Epithelial cell of prostate (primary cell): ENCODE results near the gene SLC25A42.
"Not testable (repeated sequence)": the region's sequence is repeated elsewhere in the genome, so short reads cannot be mapped to it uniquely, and the experiment has no call there.

Experiments used
- DNase-seq: peaks from one replicate; pipeline ENCODE4 v3.0.0-alpha.2; 2011; ENCODE audit warnings: low read depth, low spot score
- H3K27ac ChIP-seq: fragments of 450-650 bp; 2 replicates; pipeline ENCODE4 v1.5.1; 2017; ENCODE audit warnings: mild to moderate bottlenecking

The SLC25A42 gene

GRCh38 chr19:19101540-19101939 lies 37.7 kb downstream of the SLC25A42 start:
- H3K27ac ChIP-seq: no peak overlapping the region
- DNase-seq: no peak

DNA sequence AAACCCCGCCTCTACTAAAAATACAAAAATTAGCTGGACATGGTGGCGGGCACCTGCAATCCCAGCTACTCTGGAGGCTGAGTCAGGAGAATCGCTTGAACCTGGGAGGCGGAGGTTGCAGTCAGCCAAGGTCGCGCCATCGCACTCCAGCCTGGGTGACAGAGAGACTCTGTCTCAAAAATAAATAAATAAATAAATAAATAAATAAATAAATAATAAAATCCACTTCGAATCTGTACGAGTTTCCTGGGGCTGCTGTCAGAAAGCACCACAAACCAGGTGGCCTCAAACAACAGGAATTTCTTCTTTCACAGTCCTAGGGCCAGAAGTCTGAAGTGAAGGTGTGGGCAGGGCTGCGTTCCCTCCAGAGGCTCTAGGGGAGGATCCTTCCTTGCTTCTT lies 38.8 kb downstream of the SLC25A42 start:
- not testable (repeated sequence) for H3K27ac ChIP-seq, DNase-seq

DNA sequence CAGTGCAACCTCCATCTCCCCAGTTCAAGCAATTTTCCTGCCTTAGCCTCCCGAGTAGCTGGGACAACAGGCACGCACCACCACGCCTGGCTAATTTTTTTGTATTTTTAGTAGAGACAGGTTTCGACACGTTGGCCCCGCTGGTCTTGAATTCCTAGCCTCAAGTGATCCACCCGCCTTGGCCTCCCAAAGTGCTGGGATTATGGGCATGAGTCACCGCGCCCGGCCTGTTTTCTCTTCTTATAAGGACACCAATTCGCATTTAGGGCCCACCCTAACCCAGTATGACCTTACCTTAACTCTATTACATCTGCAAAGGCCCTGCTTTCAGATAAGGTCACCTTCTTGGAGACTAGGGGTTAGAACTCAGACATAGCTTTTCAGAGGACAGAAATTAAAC lies 39.4 kb downstream of the SLC25A42 start:
- DNase-seq: no peak
- no peak overlapping the region for H3K27ac ChIP-seq

DNA sequence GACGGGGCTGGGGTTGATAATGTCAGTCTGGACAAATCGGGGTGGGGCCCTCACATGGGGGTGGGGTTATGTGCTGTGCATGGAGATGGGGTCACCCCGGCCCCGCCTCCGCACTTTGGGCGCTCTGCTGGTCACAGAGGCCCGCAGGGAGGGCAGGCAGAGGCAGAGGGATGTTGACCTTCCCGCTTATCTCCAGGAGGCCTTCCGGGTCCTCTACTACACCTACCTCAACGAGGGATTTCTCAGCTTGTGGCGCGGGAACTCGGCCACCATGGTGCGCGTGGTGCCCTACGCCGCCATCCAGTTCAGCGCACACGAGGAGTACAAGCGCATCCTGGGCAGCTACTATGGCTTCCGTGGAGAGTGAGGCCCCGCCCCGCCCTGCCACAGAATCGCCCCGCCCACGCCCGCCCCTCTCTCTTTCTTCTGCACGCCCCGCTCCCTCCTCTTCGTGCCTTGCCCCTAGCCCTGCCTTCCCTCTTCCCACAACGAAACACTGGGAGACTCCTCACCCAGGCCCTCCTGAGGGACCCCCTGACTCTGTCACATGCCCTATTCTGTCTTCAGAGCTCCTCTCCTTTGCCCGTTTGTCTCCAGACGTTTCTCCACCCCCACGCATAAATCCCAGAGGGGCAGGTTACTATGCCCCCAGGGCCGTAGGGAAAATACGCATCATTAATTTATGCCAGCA lies 41.7 kb downstream of the SLC25A42 start:
- H3K27ac ChIP-seq: no peak overlapping the region
- DNase-seq: no peak

- no peak for DNase-seq
- no peak overlapping the region for H3K27ac ChIP-seq
Observed at GRCh38 chr19:19106056-19106551, 42.3 kb downstream of the SLC25A42 start.

- H3K27ac ChIP-seq, DNase-seq: not testable (repeated sequence)
Observed at GRCh38 chr19:19106938-19107337, 43.1 kb downstream of the SLC25A42 start.

DNA sequence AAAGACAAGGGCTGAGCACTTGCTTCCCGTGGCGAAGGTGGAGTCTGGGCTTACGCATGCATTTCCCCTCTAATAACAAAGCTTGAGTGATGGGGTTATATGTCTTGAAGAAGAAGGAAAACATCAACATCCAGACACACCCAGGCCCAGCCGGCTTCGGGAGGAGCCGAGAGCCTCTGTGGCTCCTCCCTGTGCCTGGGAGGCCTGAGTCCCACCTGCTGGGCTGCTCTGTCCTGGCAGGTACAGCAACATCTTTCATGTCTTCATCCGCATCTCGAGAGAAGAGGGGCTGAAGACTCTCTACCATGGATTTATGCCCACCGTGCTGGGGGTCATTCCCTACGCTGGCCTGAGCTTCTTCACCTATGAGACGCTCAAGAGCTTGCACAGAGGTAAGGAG lies 43.9 kb downstream of the SLC25A42 start:
- DNase-seq: no peak
- no peak overlapping the region for H3K27ac ChIP-seq

DNA sequence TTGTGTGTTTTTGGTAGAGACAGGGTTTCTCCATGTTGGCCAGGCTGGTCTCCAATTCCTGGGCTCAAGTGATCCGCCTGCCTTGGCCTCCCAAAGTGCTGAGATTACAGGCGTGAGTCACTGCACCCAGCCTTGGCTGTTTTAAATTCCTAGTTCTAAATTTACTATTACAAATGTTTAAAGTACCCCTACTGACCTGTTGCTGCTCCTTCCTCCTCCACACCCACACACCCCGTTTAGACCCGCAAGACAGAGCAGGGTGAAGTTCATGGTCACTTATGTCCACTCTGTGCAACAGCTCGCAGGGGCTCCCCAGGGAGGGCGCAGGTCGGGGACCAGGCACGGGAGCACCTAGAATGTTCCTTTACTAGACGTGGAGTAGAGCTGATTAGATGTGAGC lies 45.8 kb downstream of the SLC25A42 start:
- DNase-seq: no peak
- no peak overlapping the region for H3K27ac ChIP-seq

GRCh38 chr19:19110410-19111135 lies 46.8 kb downstream of the SLC25A42 start:
- DNase-seq: no peak
- H3K27ac ChIP-seq: no peak overlapping the region

DNA sequence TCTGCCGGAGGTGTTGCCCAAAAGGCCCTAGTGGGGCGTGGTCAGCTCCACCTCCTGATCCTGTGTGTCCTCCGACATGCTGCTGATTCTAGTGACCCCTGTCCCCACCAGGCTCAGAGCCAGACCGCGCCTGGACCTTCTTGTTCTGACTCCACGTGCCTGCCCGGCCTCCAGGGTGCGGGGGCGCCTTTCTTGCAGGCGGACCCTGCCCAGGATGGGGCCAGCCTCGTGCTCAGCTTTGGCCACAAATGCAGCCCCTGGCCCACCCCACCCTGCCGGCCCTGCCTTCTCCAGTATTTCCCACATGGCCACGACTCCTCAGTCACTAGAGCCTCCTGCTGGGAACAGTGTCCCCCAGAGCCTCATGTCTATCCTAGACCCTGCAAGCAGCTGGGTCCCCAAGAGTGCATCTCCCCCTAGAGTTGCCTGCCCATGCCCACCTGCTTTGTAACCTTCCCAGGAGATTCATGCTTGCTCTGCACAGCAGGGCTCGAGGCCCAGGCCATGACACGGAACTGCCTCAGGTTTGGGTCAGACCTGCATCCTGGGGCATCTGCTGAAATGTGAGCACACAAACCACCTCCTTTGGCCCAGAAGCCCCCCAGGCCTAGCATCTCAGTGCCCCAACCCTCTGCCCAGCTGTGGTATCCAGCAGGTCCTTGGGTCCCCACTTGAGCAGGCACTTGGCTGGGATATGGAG lies 47.5 kb downstream of the SLC25A42 start:
- no peak overlapping the region for H3K27ac ChIP-seq
- DNase-seq: no peak

- no peak for DNase-seq
- H3K27ac ChIP-seq: no peak overlapping the region
Observed at GRCh38 chr19:19111967-19112580, 48.3 kb downstream of the SLC25A42 start.

- no peak for DNase-seq
- no peak overlapping the region for H3K27ac ChIP-seq
Observed at GRCh38 chr19:19113040-19113626, 49.3 kb downstream of the SLC25A42 start.

DNA sequence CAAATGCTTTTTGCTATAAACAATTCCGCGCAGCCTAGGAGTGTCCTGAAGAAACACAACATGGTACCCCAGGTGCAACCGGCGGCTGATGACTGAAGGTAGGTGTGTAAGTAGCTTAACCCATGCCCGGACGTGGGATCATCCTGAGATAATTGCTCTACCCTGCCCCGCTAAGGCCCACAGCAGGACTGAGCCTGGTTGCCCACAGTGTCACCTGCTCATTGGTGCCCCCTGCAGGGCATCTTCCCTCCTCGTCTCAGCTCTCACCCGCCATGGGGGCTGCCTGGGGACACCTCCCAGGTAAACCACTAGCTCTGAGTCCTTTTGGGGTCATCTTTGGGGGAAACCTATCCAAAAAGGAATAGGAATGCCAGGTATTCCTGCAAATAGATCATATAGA lies 52.2 kb downstream of the SLC25A42 start:
- H3K27ac ChIP-seq: no peak overlapping the region
- no peak for DNase-seq

DNA sequence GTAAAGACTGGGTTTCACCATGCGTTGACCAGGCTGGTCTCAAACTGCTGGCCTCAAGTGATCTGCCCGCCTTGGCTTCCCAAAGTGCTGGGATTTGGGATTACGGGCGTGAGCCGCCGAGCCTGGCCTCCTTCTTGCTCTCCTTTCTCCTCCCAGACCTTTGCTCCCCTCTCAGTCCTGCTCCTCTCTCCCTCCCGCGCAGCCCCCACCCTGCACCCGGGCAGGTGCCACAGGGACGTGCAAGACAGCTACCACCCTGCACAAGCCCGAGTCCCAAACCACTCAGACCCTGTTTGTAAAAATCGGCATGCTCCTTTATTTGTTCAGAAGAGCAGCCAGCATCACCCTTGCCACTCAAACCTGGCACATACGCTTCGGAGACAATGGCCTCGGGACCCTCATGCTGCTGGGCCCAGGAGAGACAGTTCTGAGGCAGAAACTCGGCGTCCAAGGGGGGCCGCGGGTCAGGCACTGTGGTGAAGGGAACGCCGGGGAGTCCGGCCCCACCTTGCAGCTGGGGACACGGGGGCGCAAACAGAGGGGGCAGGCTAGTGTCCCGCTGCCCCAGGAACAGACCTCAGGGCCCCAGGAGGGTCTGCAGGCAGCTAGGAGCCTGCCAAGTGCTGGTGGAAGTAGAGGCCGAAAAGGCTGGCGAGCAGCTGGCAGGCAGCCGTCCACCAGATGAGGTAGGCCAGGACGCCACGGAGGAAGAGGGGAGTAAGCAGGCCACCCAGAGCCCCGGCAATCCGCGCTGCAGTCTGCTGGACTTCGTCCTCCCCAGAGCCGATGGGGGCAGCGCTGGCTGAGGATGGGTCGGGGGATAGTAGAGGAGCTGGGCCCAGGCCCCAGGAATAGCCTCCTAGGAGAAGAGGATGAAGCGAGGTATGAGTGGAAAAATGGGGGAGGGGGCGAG lies 55.8 kb downstream of the SLC25A42 start:
- H3K27ac ChIP-seq: no peak overlapping the region
- no peak for DNase-seq

DNA sequence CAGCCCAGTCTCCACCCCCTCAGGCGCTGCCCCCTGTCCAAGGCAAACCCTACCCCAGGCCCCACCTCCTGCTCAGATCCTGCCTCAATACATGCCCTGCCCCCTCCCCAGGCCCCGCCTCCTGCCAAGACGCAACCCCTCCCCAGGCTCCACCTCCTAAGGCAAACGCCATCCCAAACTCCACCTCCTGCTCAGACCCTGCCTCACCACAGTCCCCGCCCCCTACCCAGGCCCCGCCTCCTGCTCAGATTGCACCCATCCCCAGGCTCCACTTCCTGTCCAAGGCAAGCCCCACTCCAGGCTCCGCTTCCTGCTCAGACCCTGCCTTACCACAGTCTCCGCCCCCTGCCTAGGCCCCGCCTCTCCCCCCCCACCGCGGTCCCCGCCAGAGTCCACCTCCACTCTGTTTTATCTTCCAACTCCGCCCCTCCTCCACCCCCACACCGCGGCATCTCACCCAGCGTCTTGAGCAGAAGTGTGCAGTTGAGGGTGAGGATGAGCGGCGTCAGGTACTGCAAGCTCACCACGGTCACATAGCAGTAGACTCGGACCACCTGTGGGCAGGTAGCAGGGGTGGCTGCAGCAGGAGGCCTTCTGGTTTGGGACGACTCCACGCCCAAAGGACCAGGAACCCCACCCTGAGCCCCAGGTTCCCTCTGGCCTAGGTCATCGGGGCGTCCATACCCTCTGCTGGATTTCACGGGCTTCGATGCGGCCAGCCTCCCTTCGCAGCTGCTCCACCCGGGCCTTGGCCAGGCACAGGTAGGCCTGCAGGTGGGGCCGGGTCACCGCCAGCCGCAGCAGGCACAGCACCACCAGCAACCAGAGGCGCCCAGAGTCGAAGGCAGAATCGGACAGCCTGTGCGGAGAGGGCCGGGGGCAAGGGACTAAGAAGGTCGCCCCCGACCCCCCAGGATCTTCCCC lies 56.8 kb downstream of the SLC25A42 start:
- no peak overlapping the region for H3K27ac ChIP-seq
- no peak for DNase-seq

- H3K27ac ChIP-seq: no peak overlapping the region
- no peak for DNase-seq
Observed at GRCh38 chr19:19121371-19121770, 57.6 kb downstream of the SLC25A42 start.

GRCh38 chr19:19122902-19123301 lies 59.1 kb downstream of the SLC25A42 start:
- no peak overlapping the region for H3K27ac ChIP-seq
- no peak for DNase-seq

- DNase-seq: no peak
- H3K27ac ChIP-seq: no peak overlapping the region
Observed at GRCh38 chr19:19123386-19123785, 59.6 kb downstream of the SLC25A42 start.
